ENCODE data around the gene MED4.
"Not testable (repeated sequence)": the region's sequence is repeated elsewhere in the genome, so short reads cannot be mapped to it uniquely, and the experiment has no call there.

MED4 gene

GRCh38 chr13:48093588-48093987 is 1.3 kb downstream of the MED4 start:
- no peak for DNase-seq

GRCh38 chr13:48086272-48086671 is 8.6 kb downstream of the MED4 start:
- no peak for DNase-seq

- DNase-seq: no peak
Observed at GRCh38 chr13:48081739-48082138, 13.2 kb downstream of the MED4 start.

- DNase-seq: no peak
Observed at GRCh38 chr13:48078251-48078656, 16.6 kb downstream of the MED4 start.

GRCh38 chr13:48074006-48074405 is 20.9 kb downstream of the MED4 start:
- no peak for DNase-seq

- no peak for DNase-seq
Observed at GRCh38 chr13:48072787-48073186, 22.1 kb downstream of the MED4 start.

- DNase-seq: no peak
Observed at GRCh38 chr13:48072304-48072703, 22.6 kb downstream of the MED4 start.

DNA sequence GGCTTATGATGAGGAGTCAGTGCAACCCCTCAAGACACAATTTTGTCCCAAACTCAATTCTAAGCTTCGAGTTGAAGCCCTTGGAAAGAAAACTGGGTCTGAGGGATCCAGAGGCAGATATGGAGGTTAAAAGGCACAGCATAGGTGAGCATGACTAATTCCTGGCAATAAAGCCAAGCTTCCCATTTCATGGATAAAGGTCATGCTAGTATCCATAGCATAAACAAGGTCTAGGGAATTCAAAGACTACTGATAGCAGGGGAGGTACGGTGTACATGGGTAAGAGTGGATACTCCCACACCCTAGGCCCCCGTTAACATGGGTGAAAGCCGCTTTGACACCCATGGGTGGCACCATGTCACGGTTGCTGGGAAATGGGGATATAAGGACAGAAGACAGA is 24.0 kb downstream of the MED4 start:
- DNase-seq: no peak

GRCh38 chr13:48069573-48069972 is 25.3 kb downstream of the MED4 start:
- no peak for DNase-seq

- DNase-seq: no peak
Observed at GRCh38 chr13:48068952-48069351, 26.0 kb downstream of the MED4 start.

- DNase-seq: no peak
Observed at GRCh38 chr13:48068036-48068435, 26.9 kb downstream of the MED4 start.

DNA sequence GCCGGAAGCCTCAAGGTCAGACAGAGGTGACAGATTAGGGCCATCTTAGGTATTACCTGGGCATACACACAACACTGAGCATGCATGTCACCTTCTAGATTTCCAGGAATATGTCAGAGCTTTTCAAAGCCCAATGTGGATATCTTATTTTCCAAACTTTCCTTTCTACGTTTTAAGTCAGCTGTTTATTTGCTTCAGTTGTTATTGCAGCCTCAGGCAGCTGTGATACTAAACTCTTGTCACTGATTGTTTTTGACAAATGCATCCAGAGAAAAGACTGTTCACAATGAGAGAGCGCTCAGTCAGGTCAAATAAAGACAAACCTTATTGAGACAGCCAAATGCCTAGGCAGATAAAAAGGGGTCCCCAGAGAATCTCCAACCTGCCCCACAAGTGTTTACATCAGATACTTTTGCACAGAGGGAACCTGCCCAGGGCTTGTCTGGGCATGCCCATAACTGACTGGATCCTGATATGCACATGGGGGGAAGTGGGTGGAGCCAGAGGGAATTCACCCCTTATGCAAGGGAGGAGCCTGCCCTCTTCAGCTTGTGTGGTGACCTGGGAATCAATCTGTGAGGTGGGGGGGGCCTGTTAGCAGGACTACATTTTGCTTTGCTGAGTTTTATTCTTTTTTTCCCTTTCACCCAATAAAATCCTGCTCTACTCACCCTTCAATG is 28.5 kb downstream of the MED4 start:
- DNase-seq: peak; percentile 11

DNA sequence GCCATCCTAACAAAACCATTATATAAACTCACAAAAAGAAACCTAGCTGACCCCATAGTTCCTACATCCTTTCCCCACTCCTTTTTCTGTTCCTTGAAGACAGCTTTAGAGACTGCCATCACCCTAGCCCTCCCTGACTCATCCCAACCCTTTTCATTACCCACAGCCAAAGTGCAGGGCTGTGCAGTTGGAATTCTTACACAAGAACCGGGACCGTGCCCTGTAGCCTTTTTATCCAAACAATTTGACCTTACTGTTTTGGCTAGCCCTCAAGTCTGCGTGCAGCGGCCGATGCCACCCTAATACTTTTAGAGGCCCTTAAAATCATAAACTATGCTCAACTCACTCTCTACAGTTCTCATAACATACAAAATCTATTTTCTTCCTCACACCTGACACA is 35.0 kb downstream of the MED4 start:
- not testable (repeated sequence) for DNase-seq

DNA sequence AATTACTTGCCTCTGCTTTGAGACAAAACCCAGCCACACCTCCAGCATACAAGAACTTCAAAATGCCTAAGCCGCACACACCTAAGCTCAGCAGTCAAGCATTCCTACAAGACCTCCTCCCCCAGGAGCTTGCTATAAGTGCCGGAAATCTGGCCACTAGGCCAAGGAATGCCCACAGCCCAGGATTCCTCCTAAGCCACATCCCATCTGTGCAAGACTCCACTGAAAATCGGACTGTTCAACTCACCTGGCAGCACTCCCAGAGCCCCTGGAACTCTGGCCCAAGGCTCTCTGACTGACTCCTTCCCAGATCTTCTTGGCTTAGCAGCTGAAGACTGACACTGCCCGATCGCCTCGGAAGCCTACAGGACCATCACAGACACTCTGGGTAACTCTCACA is 36.4 kb downstream of the MED4 start:
- not testable (repeated sequence) for DNase-seq

- DNase-seq: no peak
Observed at GRCh38 chr13:48055712-48056111, 39.2 kb downstream of the MED4 start.

- DNase-seq: no peak
Observed at GRCh38 chr13:48054601-48055000, 40.3 kb downstream of the MED4 start.

DNA sequence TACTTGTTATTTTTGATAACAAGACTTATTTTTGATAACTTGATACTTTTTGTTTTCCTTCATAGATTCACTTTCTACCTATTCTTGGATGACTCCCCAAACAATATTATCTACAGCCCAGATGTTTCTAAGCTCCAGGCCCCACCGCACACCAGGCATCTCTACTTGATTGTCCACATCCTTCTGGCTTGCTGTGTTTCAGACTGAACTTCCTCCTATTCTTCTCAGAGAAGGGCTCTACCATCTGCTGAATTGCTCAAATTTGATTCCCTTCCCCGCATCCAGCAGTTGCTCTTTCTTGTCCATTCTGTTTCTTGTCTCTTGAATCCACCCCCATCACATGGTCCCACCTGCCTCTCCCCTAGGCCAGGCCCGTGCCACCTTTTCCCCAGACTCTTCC is 44.4 kb downstream of the MED4 start:
- DNase-seq: no peak

GRCh38 chr13:48043789-48044503 is 51.0 kb downstream of the MED4 start:
- DNase-seq: no peak

- no peak for DNase-seq
Observed at GRCh38 chr13:48042894-48043293, 52.0 kb downstream of the MED4 start.

DNA sequence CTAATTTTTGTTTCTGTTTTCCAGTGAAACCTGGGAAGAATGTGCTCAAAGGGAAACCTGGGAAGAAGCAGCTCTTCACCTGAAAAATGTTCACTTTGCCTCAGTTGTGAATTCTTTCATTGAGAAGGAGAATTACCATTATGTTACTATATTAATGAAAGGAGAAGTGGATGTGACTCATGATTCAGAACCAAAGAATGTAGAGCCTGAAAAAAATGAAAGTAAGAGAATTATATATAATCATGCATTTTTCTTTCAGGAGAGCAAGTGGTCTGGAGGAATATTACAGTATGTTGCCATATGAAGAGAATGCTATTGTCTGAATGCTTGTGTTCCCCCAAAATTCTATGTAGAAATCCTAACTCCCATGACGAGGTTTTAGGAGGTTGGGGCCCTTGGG is 54.0 kb downstream of the MED4 start:
- DNase-seq: no peak

GRCh38 chr13:48040049-48040448 is 54.9 kb downstream of the MED4 start:
- DNase-seq: no peak

GRCh38 chr13:48038761-48039160 is 56.1 kb downstream of the MED4 start:
- DNase-seq: no peak

DNA sequence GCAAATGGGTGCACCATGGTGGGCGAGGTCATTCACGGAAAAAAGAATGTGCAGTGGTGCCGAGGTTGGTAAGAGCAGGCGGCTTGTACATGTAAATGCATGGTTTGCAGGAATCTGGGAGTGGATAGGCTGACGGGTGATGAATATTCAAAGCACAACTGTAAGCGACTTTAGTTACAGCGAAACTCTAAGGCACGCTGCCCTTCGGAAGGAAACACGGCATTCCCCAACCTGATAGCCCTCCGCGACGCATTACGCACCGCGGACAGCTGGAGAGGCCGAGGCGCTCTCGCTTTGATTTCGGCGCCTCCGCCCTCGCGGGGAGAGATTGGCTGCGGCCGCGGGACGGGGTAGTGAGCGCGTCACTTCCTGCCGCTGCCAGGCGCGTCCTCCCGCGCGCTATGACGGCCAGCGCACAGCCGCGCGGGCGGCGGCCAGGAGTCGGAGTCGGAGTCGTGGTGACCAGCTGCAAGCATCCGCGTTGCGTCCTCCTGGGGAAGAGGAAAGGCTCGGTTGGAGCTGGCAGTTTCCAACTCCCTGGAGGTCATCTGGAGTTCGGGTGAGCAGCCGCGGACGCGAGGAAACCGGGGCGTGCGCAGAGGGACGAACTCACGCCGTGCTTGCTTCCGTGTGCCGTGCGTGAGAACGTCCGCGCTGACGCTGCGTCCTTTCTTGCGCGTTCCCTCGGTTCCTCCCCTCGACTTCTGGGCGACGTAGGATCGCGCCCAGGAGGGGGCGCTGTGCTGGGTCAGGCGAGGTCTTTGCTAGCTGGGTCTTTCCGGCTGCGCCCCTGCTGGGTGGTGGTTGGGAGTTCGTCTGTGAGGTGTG is 57.3 kb downstream of the MED4 start, which contains the start of gene NUDT15:
Gene NUDT15 (plus strand): TSS at position 381 of the 828 bp plus-strand sequence. CDS start 21 bp downstream, at position 402.
- peak; percentile 96 for DNase-seq

GRCh38 chr13:48029859-48030258 is 65.0 kb downstream of the MED4 start:
- no peak for DNase-seq

Measured in stimulated activated CD4-positive, alpha-beta T cell treated with anti-CD3 and anti-CD28 coated beads, Interleukin-1b, Interleukin-23, amount 100 ng/mL, for 48 hours (primary cell).